Measurements from ENCODE around the gene ERGIC1.

DNA sequence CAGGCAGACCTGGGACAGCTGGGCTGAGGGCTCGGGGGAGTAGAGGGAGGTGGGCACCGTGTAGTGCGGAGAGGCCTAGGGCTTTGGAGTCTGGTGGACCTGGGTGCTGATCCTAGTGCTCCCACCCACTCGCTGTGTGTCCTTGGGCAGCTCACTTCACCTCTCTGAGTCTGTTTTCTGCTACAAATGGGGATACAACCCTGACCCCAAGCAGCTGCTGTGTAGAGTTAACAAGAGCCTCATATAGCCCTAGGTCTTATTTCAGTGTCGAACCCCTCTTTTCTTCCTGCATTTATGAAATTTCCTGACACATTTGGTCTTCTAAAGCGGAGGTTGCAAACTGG, 16.4 kb downstream of the ERGIC1 start:
- TF ChIP-seq CTCF (IDR thresholded peaks at IDR 0.05; ENCODE audit: insufficient read depth, low read depth, low read length), result no peak
- TF ChIP-seq EZH2 (IDR thresholded peaks at IDR 0.05; ENCODE audit: insufficient read depth, low read length), result no peak

Data from astrocyte (in vitro differentiated cells and primary cell).